Measurements from ENCODE around the gene KLHL1. TPM values are rescaled to one million over a fixed set of nuclear protein-coding genes. Genes with fewer than 3 reads are reported as not detected.

KLHL1 gene
- total RNA-seq, 4 donors from 2014 or later: not detected

GRCh38 chr13:69912630-69913029, 195.6 kb downstream of the KLHL1 start:
- H3K27me3 ChIP-seq: no peaks in the 10 kb centered on the region
- H3K9me3 ChIP-seq: peaks cover 0 to 3% (median 0%) of the 10 kb centered on the region in 4 donors
- no peak for DNase-seq (ENCODE audit: low spot score in 2 of 2)
- H3K27ac ChIP-seq: no peak overlapping the region
- TF ChIP-seq EP300 (IDR thresholded peaks at IDR 0.05) (no peak), POLR2A (IDR thresholded peaks at IDR 0.05) (no peak)
- TF ChIP-seq, protein P1, sequence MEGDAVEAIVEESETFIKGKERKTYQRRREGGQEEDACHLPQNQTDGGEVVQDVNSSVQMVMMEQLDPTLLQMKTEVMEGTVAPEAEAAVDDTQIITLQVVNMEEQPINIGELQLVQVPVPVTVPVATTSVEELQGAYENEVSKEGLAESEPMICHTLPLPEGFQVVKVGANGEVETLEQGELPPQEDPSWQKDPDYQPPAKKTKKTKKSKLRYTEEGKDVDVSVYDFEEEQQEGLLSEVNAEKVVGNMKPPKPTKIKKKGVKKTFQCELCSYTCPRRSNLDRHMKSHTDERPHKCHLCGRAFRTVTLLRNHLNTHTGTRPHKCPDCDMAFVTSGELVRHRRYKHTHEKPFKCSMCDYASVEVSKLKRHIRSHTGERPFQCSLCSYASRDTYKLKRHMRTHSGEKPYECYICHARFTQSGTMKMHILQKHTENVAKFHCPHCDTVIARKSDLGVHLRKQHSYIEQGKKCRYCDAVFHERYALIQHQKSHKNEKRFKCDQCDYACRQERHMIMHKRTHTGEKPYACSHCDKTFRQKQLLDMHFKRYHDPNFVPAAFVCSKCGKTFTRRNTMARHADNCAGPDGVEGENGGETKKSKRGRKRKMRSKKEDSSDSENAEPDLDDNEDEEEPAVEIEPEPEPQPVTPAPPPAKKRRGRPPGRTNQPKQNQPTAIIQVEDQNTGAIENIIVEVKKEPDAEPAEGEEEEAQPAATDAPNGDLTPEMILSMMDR (IDR thresholded peaks at IDR 0.05): no peak
- no peak overlapping the region for H3K4me3 ChIP-seq
- H3K36me3 ChIP-seq: no peaks in the 10 kb centered on the region
- 49 to 62% methylated on average over 2 of the region's 2 CpGs for whole genome bisulfite sequencing, 2 donors
- H3K4me1 ChIP-seq: no peaks in the 10 kb centered on the region

DNA sequence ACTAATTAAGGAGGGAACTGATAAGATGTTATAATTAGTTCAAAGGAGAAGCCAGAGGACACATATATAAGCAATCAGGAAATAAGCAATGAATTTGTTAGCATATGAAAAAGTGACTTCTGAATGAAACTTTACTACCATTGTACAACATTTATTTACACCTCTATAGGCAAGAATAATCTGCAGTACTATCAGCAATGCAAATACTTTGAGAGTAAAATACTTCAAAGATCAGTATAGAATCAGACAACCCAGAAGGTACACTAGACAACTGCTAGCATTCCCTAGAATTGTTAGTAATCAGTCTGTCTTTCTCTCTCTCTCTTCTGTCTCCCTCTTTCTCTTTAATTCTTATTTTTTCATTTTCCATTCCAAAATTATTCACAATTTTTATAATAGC, 197.5 kb downstream of the KLHL1 start:
- Histone ChIP-seq H3K4me3 (no peak overlapping the region), H3K27me3 (no peaks in the 10 kb centered on the region), H3K27ac (no peak overlapping the region), H3K9me3 (no peaks in the 10 kb centered on the region), H3K36me3 (no peaks in the 10 kb centered on the region), H3K4me1 (no peaks in the 10 kb centered on the region)
- TF ChIP-seq EP300 (IDR thresholded peaks at IDR 0.05) (no peak), POLR2A (IDR thresholded peaks at IDR 0.05) (no peak)
- TF ChIP-seq, protein P1 (IDR thresholded peaks at IDR 0.05): no peak
- no peak for DNase-seq (ENCODE audit: low spot score in 2 of 2)

DNA sequence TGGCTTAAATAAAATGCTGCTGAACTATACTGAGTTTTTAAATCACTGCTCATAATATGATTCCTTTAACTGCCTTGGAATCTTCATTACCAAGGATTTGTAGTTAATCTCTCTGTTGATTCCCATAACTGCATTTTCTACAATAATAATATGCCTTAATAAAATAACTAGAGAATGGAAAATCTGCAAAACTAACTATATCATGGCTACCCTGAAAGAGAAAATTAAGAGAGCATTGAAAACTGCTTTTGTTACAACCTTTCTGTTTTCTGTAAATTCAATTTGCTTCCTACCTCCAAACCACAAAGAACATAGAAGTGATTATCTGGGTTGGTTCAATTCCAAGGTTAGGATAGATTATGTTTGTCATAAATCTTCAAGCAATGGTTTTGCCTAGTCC, 203.5 kb downstream of the KLHL1 start:
- no peak overlapping the region for H3K27ac ChIP-seq
- H3K4me3 ChIP-seq: no peak overlapping the region
- H3K36me3 ChIP-seq: no peaks in the 10 kb centered on the region
- TF ChIP-seq POLR2A (IDR thresholded peaks at IDR 0.05) (no peak), EP300 (IDR thresholded peaks at IDR 0.05) (no peak)
- TF ChIP-seq, protein P1 (IDR thresholded peaks at IDR 0.05): no peak
- no peaks in the 10 kb centered on the region for H3K27me3 ChIP-seq
- no peak for DNase-seq (ENCODE audit: low spot score in 2 of 2)
- no peaks in the 10 kb centered on the region for H3K4me1 ChIP-seq
- no peaks in the 10 kb centered on the region for H3K9me3 ChIP-seq

GRCh38 chr13:69903081-69903480, 205.2 kb downstream of the KLHL1 start:
- H3K4me1 ChIP-seq: no peaks in the 10 kb centered on the region
- no peaks in the 10 kb centered on the region for H3K36me3 ChIP-seq
- no peak overlapping the region for H3K27ac ChIP-seq
- DNase-seq (ENCODE audit: low spot score in 2 of 2): no peak
- TF ChIP-seq EP300 (IDR thresholded peaks at IDR 0.05): no peak
- TF ChIP-seq POLR2A (IDR thresholded peaks at IDR 0.05): no peak
- H3K27me3 ChIP-seq: no peaks in the 10 kb centered on the region
- H3K9me3 ChIP-seq: no peaks in the 10 kb centered on the region
- no peak overlapping the region for H3K4me3 ChIP-seq
- 56 to 57% methylated on average over 2 of the region's 2 CpGs for WGBS, 2 donors

DNA sequence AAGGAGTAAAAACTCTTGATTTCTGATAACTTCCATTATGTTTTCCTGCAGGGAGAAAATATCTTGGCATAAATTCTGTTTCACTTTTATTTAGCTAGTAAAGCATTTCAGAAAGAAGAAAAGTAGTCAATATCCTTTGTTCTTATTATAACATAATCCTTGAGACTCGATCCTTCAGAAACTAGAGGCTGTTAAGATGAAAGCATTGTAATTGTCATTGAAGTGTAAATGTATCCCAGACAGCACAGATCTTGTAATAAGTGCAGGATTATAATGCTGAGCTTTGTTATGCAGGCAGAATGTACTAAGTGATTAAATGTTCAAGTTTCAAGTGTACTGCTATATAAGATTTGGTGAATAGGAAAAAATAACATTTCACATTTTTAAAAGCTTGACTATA, 225.8 kb downstream of the KLHL1 start:
- DNase-seq (ENCODE audit: low spot score in 2 of 2): no peak

More for the DNA sequence above, 225.8 kb downstream of the KLHL1 start:
- no peaks in the 10 kb centered on the region for H3K27me3 ChIP-seq
- H3K4me3 ChIP-seq: no peak overlapping the region
- H3K36me3 ChIP-seq: no peaks in the 10 kb centered on the region
- 33 to 50% methylated on average over 1 of the region's 1 CpG for WGBS, 2 donors
- H3K4me1 ChIP-seq: no peaks in the 10 kb centered on the region
- no peaks in the 10 kb centered on the region for H3K9me3 ChIP-seq
- TF ChIP-seq POLR2A (IDR thresholded peaks at IDR 0.05) (no peak), EP300 (IDR thresholded peaks at IDR 0.05) (no peak)
- TF ChIP-seq, protein P1 (IDR thresholded peaks at IDR 0.05): no peak
- no peak overlapping the region for H3K27ac ChIP-seq
